Measurements from ENCODE around the gene CHSY3.
A peak's percentile ranks its signal among the peaks of the same experiment; 100 is the strongest.

Gene CHSY3

DNA sequence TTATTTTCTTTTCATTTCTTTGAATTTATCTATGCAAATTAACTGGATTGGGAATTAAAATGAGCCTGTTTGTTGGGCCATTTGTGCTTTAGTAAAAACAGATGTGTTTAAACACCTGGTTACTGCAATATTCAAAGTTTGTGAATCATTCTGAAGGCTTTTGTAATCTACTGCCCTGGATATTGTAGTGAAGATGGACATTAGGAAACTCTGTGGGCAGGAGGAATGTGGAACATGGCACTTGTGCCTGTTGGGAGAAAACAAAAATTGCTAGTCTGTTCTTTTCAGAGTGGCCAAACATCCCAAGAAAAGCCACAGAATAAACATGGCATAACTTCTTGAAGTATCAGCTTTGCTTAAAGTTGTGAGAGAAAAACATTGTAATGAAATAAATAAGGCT, 40.8 kb downstream of the CHSY3 start:
- DNase-seq, result no peak

DNA sequence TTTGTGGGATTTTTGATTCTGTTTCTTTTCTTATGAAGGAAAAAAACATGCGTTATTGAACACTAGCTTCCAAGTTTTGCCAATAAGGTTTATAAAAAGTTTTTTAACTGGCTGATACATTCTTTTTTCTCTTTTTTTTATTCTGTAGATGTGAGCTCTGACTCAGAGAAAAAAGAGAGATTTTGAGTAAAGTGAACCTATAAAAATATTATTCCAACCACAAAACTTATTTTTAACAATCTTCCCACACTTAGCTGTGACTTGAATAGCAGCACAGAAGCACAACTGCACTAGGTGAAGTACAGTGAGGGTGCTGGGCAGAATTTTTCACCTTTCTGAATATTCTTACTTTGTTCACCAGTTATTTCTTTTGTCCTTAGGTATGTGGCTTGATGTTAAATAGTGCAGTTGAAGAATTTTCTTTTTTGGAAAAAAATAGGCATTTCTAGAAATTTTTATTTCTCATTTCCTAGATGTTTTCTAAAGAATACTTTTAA, 41.6 kb downstream of the CHSY3 start:
- peak in 1 of 56 donors; percentile 1 for DNase-seq

DNA sequence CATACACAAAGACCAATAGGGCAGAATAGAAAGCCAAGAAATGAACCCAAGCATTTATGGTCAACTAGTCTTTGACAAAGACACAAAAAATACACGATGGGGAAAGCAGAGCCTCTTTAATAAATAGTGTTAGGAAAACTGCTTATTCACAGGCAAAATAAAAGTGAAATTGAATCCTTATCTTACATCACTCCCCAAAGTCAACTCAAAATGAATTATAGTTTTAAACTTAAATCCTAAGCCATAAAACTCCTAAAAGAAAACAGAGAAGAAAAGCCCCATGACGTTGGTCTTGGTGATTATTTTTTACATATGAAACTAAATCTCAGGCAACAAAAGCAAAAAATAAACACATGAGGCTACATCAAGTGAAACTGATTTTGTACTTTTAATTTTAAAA, 46.8 kb downstream of the CHSY3 start:
- DNase-seq, result no peak

DNA sequence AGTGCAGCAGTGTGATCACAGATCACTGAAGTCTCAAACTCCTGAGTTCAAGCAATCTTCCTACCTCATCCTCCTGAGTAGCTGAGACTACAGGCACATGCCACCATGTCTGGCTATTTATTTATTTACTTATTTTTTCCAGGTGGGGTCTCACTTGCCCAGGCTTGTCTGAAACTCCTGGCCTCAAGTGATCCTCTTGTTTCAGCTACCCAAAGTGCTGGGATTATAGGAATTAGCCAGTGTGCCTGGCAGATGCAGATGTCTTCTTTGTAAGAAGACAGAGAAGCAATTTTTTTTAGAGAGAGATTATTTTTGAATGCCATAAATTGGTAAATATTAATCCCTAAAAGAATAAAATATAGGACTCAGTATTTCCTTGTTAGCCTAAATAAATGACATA, 54.3 kb downstream of the CHSY3 start:
- no peak for DNase-seq

DNA sequence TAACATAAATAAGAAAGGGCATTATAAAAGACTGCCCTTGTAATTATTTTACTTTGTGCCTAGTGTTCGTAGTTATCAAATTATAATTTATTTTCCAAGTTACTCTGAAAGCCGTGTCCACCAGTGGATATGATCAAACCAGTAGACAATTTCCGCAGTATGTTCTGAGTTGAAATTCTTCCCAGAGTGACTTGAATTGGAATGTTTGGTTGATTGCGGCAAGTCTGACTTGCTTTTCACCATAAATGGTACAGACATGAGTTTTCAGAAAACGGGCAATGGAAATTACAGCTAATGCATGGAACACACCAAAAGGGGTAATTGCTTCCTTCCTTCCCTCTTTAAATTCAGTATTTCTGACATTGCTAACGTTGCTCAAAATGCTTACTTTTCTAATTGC, 56.6 kb downstream of the CHSY3 start:
- DNase-seq, result no peak

DNA sequence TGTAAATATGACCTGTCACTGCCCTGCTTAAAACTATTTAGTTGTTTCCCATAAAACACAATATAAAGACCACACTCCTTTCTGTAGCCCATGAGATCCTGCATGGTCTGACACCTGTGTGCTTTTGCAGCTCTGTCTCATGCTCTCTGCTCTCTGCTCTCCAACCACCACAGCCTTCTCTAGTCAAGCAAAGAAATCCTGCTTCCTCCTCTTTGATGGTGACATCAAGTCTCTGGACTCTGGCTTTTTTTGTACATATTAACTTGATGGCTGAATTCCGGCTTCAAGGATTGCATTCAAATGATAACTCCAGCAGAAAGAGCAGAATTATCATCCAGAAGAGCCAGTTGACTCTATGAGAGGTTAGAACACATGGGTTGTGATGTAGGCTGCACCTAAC, 58.2 kb downstream of the CHSY3 start:
- DNase-seq, result no peak

DNA sequence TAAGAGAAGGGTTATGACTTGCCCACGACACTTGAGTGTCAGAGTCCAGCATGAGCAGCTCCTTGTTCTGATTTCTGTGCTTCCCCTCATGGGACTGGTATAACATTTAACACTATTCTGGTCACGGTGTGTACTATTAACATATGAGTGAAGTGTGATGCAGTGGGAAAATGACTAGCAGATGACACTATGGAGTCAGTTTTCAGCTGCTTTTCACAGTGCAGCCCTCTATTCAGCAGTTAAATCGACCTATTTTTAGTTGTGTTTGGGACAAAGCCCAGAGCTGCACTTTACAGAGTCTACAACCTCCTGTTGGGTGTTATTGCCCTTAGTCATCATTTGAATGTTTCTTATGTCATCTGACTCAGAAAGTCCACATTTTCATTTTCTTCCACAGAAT, 59.1 kb downstream of the CHSY3 start:
- DNase-seq, result no peak

DNA sequence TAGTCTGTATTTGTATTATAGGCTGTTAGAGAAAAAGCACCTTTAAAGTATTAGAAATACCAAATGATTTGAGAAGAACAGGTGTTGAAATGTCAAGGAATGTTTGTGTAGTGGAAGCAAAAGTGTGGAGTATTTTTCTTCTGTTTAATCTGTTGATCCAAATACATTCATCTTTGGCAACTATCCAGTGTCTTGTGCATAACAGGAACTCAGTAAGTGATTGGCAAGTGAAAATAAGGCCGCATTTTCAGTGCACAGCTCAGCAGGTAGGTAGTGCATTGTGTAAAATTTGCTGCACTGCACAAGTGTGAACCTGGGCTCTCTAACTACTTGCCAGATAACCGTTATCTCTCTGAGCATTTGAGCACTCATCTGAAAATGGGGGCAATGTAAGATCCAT, 61.8 kb downstream of the CHSY3 start:
- DNase-seq, result no peak

DNA sequence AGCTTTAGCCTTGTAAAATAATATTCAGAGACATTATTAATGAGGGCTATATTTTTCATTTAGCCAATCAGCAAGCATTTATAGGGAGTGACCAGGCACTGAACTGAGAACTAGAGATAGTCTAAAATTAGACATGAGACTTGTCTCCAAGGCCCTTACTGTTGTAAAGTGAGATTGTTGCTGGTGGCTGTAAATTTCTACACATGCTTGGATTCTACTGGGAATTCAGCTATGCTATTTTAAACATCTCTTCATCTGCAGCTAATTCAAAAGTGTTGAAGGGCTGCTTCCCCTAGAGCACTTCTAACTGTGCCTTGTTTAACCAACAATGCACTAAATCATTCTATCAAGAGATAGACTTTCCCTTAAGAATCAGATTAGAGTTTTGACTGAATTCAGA, 67.4 kb downstream of the CHSY3 start:
- no peak for DNase-seq

DNA sequence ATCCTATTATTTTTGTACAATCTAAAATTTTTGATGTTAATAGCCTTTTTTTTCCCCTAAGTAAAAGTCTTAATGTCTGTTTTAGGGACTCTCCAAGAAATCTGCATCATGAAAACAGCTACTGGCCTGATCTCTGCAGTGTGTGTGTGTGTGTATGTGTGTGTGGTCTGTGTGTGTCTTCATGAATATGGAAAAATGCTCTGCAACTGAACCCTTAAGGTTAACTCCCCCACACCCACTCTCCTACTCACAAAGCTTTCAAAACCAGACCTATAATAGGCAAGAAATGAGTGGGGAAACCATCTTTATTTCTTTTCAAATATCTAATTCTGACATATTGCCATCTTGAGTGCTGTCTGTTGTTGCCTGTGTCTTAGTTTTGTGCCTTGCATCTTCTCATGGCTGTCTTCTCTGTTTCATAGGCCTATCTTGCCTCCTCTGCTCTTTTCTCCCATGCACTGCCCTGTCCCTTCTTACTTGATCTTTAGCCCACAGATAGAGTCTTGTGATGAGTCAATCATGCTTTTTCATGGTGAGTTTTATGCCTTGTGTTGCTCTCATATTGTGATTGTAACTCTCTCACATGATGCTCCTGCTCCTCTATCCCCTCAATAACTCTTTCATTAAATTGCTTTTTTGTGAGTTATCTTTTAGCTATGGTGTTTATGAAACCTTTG, 68.3 kb downstream of the CHSY3 start:
- no peak for DNase-seq

DNA sequence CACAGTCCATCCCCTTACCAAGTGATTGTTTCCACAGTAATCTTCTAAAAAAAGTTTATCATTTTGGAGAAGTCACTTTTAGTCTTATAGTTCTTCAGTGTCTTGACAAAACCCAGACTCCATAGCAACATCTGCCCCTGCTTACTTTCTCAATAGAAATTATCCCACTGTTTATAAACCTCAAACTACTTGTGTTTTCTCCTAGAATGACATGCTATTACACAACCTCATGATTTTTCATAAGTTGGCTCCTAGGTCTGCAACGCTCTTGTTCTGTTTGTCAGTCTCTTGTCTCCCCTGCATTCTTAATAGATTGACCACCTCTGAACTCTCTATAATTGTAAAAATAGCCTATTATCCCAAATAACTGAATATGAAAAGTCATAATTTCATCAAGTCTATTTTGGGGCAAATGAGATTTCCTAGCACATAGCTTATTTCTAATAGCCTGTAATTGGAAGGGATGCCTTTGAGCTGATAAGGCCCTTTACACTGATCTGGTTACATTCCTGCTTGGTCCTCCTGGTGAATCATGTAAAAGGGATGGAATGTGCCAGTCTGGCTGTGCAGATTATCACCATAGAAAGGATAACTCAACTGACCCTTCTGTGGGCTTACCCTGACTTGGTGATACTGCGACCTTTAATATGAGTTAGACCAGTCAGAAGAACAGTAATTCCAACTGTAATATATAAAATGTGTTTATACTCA, 69.6 kb downstream of the CHSY3 start:
- no peak for DNase-seq

DNA sequence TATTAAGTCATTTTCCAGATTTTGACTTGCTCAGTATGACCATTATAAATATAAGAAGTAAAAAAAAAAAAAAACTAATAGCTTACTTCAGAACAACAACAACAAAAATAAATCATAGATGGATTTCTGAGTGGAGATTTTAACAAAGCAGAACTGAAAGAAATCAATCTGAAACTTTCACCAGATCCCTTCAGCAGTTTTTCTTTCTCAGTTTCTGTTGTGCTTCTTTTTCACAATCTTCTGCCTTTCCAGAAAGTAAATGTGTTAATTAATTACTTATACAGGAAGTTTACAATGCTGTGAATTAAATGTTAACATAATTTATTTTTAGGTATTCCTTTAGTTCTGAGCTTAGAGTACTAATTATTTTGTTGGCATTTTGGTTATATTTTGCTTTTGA, 73.5 kb downstream of the CHSY3 start:
- DNase-seq, result no peak

DNA sequence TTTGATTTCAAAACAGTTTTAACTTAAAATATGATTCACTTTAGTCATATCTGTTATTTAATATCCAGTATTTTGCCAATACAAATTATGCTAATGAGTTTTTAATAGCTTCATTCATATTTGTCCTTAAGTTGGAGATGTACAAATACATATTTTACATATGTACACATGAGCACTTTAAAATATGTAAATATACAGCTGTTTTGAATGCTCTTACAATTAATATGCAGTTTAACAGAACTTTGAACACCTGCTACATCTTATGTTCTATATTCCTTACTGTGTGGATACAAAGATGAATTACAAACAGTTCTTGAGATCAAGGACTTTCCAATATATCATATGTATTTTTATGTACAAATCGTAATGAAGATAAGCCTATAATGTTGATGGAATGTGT, 74.0 kb downstream of the CHSY3 start:
- no peak for DNase-seq

DNA sequence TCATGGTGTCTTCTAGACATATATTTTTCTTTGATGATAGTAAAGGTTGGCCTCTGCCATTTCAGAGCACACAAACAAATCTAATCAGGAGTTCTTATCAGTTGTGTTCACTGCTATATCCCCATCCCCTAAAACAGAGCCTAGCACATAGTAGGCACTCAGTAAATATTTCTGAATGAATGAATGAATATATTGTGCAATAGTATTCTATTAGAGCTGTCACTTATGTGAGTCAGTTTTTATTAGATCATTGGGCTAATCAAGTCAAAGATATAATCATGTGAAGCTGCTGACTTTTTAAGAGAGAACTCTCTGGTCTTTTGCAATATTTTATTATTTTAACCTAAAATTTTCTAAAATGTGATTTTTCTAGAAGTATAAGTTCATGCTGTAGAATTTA, 84.2 kb downstream of the CHSY3 start:
- no peak for DNase-seq

DNA sequence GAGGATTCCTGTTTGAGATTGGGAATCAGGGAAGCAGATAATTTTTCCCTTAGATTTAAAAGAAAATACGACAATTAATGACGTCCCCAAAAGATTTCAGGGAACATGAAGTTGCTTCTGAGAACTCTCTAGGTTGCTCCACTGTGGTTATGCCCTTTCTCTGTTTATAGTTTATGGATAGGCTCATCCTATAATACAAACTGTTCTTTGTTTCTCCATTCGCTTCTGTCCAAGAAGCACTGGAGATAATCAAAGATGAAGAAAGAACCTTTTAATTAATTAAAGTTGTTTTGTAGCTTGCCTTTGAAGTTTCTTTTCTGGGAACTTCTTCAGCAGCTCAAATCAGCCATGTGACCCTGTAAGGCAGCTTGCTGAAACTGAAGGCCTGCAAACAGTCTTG, 87.5 kb downstream of the CHSY3 start:
- DNase-seq, result no peak

DNA sequence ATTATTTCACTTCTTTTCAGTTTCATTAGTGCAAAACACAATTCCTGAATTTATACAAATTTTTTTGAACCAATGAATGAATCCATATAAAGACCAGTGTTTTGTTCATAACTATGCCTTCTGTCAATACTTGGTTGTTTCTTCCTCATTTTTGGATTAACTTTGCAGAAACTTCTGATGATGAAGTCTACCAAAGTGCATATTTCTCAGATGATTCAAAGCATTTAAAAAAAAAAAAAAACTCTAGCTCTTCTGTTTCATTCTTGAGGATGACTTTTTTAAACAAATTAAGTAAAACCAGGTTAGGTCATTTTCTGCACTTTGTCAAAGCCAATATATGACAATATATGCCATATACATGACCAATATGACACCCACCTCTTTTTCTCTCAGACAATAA, 92.6 kb downstream of the CHSY3 start:
- no peak for DNase-seq

DNA sequence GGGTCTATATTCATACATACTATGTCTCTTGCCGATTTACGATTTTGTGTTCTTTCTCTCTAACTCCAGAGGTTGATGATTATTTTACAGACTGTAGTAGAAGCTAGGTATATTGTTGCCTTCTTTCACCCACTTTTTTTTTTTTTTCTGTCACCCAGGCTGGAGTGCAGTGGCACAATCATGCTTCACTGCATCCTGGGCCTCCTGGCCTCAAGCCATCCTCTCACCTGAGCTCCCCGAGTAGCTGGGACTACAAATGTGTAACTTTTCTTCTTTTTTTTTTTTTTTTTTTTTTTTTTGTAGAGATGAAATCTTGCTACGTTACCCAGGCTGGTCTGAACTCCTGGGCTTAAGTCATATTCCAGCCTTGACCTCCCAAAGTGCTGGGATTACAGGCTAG, 96.2 kb downstream of the CHSY3 start:
- no peak for DNase-seq

DNA sequence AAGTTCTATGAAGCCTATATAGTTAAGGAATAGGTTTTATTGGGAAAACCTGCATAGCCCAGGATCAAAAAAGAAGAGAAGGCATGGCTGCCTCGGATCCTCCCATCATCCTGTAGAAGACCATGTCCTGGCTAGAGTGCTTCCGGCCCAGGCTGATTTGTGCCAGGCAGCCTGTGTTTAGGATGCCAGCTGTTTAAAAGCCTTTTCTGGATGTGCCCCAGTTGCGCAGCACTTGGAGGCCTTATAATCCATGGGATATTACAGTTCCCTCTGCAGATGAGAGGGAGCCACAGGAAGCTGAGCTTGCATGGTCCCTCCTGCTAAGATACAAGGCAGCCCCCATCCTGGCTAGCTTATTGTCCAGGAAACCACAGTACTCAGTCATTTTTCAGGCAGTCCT, 97.9 kb downstream of the CHSY3 start:
- no peak for DNase-seq

DNA sequence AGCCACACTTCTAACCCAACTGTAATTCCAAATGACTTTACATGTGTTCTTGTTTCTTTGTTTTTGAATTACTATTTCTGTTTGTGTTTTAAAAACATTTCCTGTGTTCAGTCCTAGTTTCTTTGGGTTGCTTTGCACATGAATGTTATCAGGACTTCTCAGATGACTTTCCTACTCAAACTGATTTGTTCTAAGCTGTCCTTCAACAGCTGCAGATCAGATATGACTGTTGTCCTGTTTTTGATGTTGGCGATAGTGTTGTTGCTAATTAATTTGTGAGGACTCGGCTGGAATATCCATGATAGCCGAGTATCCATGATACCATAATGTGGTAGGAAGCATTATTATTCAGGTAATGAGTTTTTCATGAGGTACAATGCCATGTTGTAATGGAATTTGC, 98.6 kb downstream of the CHSY3 start:
- DNase-seq, result no peak

DNA sequence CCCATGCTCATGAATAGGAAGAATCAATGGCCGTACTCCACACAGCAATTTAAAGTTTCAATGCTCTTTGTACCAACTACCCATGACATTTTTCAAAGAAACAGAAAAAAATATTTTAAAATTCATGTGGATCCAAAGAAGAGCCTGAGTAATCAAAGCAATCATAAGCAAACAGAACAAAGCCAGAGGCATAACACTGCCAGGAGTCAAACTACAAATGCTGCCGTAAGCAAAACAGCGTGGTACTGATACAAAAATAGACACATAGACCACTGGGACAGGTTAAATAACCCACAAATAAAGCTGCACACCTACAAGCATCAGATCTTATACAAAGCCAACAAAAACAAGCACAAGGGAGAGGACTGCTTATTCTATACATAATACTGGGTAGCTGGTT, 107.7 kb downstream of the CHSY3 start:
- DNase-seq, result no peak

DNA sequence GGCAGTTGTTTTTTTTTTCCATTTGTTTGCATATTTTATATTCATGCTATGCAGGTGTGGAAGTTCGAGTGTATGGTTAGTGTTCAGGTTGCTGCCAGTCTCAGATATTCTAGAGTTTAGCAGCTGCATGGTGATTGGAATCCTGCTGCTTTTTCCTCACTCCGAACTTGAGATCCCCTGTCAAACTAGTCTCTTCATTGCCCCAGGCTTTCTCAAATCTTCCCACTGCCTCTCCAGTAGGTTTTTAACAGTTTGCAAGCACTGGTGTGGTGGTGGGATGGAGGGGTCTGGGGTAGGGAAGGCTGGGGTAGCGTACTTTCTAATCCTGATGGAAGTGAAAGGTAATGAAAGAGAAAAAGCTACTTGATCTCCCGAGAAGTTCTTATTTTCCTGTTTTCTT, 112.9 kb downstream of the CHSY3 start:
- no peak for DNase-seq

DNA sequence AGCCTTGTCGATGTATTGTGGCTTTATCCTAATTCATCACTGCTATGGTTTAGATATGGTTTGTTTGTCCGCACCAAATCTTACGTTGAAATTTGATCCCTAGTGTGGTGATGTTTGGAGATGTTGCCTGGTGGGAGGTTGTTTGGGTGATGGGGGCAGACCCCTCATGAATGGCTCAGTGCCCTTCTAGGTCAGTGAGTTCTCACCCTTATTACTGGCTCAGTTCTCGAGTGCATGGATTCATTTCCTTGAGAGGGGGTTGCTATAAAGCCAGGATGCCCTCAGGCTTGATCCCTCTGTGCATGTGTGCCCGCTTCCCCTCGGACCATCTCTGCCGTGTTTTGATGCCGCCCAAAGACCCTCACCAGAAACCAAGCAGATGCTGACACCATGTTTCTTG, 114.4 kb downstream of the CHSY3 start:
- DNase-seq, result no peak

DNA sequence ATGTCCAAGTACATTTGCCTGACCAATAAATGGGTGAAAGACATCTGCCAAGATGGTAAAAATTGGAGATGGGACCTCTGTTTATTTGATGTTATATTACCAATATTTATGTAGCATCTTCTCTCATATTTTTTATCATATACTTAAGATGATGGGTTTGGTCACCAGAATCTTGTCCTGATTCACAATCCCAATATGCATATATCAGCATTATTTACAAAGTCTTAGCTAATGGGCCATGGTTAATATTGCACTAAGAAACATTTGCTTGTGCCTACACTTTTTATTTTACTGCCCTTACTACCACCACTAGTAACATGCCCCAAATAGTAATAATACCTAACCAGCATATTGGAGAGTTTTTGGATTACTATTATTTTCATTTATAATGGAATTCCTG, 116.7 kb downstream of the CHSY3 start:
- no peak for DNase-seq

Data from nucleus accumbens (tissue), 56 donors.